Measurements from ENCODE around the gene CEP70.

Gene CEP70

GRCh38 chr3:138625707-138626365, 31.8 kb upstream of the CEP70 start:
- H3K4me1 ChIP-seq (ENCODE audit: insufficient read depth, low read length, severe bottlenecking), result no peaks in the 10 kb centered on the region
- TF ChIP-seq, protein P1, sequence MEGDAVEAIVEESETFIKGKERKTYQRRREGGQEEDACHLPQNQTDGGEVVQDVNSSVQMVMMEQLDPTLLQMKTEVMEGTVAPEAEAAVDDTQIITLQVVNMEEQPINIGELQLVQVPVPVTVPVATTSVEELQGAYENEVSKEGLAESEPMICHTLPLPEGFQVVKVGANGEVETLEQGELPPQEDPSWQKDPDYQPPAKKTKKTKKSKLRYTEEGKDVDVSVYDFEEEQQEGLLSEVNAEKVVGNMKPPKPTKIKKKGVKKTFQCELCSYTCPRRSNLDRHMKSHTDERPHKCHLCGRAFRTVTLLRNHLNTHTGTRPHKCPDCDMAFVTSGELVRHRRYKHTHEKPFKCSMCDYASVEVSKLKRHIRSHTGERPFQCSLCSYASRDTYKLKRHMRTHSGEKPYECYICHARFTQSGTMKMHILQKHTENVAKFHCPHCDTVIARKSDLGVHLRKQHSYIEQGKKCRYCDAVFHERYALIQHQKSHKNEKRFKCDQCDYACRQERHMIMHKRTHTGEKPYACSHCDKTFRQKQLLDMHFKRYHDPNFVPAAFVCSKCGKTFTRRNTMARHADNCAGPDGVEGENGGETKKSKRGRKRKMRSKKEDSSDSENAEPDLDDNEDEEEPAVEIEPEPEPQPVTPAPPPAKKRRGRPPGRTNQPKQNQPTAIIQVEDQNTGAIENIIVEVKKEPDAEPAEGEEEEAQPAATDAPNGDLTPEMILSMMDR (IDR thresholded peaks at IDR 0.05; ENCODE audit: low read length), result no peak
- no peak for TF ChIP-seq EZH2 (IDR thresholded peaks at IDR 0.05; ENCODE audit: borderline replicate concordance, low read length)
- H3K27ac ChIP-seq (ENCODE audit: low read depth, low read length, poor library complexity, severe bottlenecking), result no peak overlapping the region
- no peak overlapping the region for H3K4me2 ChIP-seq (ENCODE audit: low read length)
- H3K36me3 ChIP-seq (ENCODE audit: insufficient read depth, low read length), result peaks cover 9% of the 10 kb centered on the region; the same call in 1 of the 2 replicates
- no peaks in the 10 kb centered on the region for H3K79me2 ChIP-seq (ENCODE audit: insufficient read depth, low read length)
- H2AFZ ChIP-seq (ENCODE audit: low read length), result no peak overlapping the region
- H3F3A ChIP-seq (ENCODE audit: insufficient read depth, low read length), result no peaks in the 10 kb centered on the region
- no peak overlapping the region for H3K9ac ChIP-seq (ENCODE audit: low read length)
- H3K4me3 ChIP-seq (ENCODE audit: low read depth, low read length, poor library complexity, severe bottlenecking), result no peak overlapping the region
- no peaks in the 10 kb centered on the region for H3K9me2 ChIP-seq (ENCODE audit: low read depth, low read length)
- H3K9me3 ChIP-seq (ENCODE audit: low read length), result no peaks in the 10 kb centered on the region
- no peaks in the 10 kb centered on the region for H4K20me1 ChIP-seq (ENCODE audit: insufficient read depth, low read length)
- H3K27me3 ChIP-seq (ENCODE audit: insufficient read depth, low read length), result no peaks in the 10 kb centered on the region

GRCh38 chr3:138624518-138624917, 30.5 kb upstream of the CEP70 start:
- Histone ChIP-seq H3K9me2 (ENCODE audit: low read depth, low read length) (no peaks in the 10 kb centered on the region), H3K4me3 (ENCODE audit: low read depth, low read length, poor library complexity, severe bottlenecking) (no peak overlapping the region), H2AFZ (ENCODE audit: low read length) (no peak overlapping the region), H3K9me3 (ENCODE audit: low read length) (no peaks in the 10 kb centered on the region), H3K9ac (ENCODE audit: low read length) (no peak overlapping the region), H3K79me2 (ENCODE audit: insufficient read depth, low read length) (peaks cover 1% of the 10 kb centered on the region; the same call in 1 of the 2 replicates), H4K20me1 (ENCODE audit: insufficient read depth, low read length) (no peaks in the 10 kb centered on the region), H3K4me2 (ENCODE audit: low read length) (no peak overlapping the region), H3K27ac (ENCODE audit: low read depth, low read length, poor library complexity, severe bottlenecking) (no peak overlapping the region), H3K4me1 (ENCODE audit: insufficient read depth, low read length, severe bottlenecking) (peaks cover 4% of the 10 kb centered on the region), H3K36me3 (ENCODE audit: insufficient read depth, low read length) (peaks cover 9% of the 10 kb centered on the region; the same call in 1 of the 2 replicates), H3K27me3 (ENCODE audit: insufficient read depth, low read length) (no peaks in the 10 kb centered on the region), H3F3A (ENCODE audit: insufficient read depth, low read length) (no peaks in the 10 kb centered on the region)
- TF ChIP-seq, protein P1 (IDR thresholded peaks at IDR 0.05; ENCODE audit: low read length), result no peak
- TF ChIP-seq EZH2 (IDR thresholded peaks at IDR 0.05; ENCODE audit: borderline replicate concordance, low read length), result no peak

DNA sequence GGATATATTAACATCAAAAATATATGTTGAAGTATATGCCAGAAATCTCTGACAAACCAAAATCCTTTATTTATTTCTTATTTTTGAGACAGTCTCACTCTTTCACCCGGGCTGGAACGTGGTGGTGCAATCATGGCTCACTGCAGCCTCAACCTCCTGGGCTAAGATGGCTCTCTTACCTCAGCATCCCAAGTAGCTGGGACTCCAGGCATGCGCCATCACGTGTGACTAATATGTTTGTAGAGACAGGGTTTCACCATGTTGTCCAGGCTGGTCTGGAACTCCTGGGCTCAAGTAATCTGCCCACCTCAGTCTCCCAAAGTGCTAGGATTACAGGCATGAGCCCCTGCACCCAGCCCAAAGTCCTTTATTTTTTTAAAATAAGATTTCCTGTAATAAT, 26.4 kb upstream of the CEP70 start:
- H2AFZ ChIP-seq (ENCODE audit: low read length), result no peak overlapping the region
- no peaks in the 10 kb centered on the region for H3K36me3 ChIP-seq (ENCODE audit: insufficient read depth, low read length)
- H4K20me1 ChIP-seq (ENCODE audit: insufficient read depth, low read length), result no peaks in the 10 kb centered on the region
- no peaks in the 10 kb centered on the region for H3K27me3 ChIP-seq (ENCODE audit: insufficient read depth, low read length)
- H3K9me3 ChIP-seq (ENCODE audit: low read length), result no peaks in the 10 kb centered on the region
- peaks cover 10% of the 10 kb centered on the region; the same call in 1 of the 2 replicates for H3K79me2 ChIP-seq (ENCODE audit: insufficient read depth, low read length)
- H3K4me2 ChIP-seq (ENCODE audit: low read length), result no peak overlapping the region
- no peaks in the 10 kb centered on the region; the same call in 1 of the 2 replicates for H3F3A ChIP-seq (ENCODE audit: insufficient read depth, low read length)
- no peaks in the 10 kb centered on the region for H3K9me2 ChIP-seq (ENCODE audit: low read depth, low read length)
- peaks cover 22% of the 10 kb centered on the region for H3K4me1 ChIP-seq (ENCODE audit: insufficient read depth, low read length, severe bottlenecking)
- no peak overlapping the region for H3K27ac ChIP-seq (ENCODE audit: low read depth, low read length, poor library complexity, severe bottlenecking)
- no peak overlapping the region for H3K9ac ChIP-seq (ENCODE audit: low read length)
- TF ChIP-seq, protein P1 (IDR thresholded peaks at IDR 0.05; ENCODE audit: low read length), result no peak
- TF ChIP-seq EZH2 (IDR thresholded peaks at IDR 0.05; ENCODE audit: borderline replicate concordance, low read length), result no peak
- no peak overlapping the region for H3K4me3 ChIP-seq (ENCODE audit: low read depth, low read length, poor library complexity, severe bottlenecking)

Measured in OCI-LY1 (cell line).